SW480 (cell line): Measurements from ENCODE around the gene CTSA.
A peak's percentile ranks its signal among the peaks of the same experiment; 100 is the strongest.
"Not testable (repeated sequence)": the region's sequence is repeated elsewhere in the genome, so short reads cannot be mapped to it uniquely, and the experiment has no call there.

ENCODE experiments used
- DNase-seq: peaks from one replicate; pipeline ENCODE4 v3.0.0-alpha.2; 2016; ENCODE audit warnings: low spot score

CTSA gene

DNA sequence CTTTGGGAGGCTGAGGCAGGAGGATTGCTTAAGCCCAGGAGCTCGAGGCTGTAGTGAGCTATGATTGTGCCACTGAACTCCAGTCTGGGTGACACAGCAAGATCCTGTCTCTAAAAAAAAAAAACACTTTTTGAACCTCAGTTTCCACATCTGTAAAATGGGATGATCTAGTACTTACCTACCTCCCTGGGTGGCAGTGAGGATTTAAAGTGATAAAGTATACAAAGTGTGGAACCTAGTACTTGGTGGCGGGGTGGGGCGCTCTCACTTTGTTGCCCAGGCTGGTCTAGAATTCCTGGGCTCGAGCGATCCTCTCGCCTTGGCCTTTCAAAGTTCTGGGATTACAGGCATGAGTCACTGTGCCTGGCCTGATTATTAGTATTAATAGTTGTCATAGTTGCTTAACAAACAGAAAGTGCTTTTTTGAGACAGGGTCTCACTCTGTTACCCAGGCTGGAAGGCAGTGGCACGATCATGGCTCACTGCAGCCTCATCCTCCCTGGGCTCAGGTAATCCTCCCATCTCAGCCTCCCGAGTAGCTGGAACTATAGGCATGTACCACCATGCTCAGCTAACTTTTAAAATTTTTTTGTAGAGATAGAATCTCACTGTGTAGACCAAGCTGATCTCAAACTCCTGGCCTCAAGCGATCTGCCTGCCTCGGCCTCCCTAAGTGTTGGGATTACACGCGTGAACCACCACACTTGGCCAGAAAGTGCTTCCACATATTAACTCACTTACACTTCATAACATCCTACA is 27.8 kb downstream of the CTSA start:
- DNase-seq = no peak

DNA sequence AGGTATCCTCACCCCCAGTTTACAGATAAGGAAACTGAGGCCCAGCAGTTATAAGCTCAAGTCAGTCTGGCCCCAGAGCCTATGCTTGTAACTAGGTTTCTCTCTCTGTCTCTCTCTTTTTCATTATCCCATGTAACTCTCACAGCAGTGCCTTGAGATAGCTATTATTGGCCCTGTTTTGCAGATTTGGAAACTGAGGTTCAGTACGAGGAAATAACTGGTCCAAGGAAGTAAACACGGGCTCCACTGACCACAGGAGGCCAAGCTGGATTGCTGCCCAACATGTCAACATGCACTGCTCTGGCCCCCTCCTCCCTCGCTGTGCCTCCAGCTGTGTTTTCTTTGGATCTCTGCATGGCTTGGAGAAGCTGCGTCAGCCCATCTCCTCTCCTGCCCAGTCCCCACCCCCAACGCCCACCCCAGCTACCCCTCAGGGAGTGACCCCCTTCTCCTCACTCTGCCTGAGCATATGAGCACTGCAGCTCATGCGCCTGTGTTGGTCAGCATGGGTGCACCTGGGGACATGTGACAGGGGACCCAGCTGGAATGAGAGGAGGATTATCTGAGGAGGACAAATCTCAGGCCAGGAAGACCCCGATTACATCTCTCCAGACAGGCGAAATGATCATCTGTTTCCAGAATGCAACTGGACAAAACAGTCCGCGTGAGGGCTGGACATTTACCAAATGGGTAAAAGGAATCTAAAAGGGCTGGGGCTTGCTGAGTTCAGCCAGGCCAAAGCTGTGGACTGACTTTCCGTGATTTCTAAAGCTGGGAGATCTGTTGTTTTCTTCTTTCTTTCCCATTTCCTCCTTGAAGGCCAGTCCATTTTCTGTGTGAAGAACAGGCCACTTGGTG is 28.6 kb downstream of the CTSA start:
- no peak for DNase-seq

DNA sequence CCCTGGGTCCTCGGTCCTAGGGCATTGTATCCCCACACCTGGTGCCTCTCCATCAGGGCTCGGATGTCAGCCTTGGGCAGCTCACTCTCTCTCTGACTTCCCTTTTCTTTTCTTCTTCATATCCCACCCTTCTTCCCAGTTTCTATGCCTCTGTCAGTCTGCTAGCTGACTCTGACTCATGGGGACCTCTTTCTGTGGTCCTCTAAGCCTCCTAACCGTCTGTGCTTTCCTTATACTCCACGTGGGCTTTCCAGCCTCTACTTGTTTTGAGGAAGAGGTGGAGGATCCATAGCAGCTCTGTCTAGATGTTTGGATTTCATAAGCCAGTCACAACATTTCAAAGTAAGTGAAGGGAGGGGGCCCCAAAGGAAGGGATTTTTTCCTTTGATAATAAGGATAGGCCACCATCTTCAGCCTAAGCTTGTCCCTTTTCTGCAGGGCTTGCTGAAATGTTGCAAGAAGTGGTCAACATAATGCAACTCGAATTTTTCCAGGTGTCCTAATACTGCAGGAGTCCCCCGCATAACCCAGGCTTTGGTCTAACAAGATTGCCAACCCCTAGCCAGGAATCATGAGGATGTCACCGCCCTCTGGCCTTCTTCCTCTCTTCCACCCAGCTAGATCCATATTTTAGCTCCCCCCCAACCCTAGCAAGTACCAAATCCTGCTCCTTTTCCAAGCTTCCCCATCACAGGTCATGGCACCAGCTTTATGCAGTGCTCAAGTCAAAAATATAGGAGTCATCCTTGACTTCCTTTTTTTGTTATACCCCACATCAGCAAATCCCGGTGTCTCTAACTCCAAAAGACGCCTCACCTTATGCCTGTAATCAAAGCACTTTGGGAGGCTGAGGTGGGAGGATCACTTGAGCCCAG is 29.6 kb downstream of the CTSA start:
- no peak for DNase-seq

DNA sequence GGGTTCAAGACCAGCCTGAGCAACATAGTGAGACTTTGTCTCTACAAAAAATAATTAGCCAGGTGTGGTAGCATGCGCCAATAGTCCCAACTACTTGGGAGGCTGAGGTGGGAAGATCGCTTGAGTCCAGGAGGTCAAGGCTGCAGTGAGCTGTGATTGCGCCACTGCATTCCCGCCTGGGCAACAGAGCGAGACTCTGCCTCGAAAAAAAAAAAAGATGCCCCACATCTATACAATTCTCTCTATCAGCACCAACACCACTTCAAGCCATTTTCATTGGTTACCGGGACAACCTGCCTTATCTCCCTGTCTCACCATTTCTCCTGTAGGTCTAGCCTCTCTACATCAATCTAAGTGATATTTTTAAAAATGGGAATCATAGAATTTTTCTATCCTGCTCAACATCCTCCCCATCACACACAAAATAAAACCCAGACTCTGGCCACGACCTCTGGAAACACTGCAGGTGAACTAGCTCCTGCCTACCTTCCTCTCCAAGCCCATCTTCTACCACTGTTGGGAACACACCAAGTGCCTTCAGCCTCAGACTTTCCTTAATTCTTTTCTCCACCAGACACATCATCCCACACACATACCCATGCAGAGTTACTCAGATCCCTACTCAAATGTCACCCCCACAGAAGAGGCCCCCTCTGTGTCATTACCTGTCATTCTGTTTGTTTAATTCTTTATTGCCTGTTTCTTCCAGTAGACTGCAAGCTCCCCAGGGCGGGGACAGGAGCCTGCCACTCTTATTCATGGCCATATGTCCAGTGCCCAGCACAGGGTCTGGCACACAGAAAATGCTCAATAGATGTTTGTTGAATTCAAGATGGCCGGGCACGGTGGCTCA is 30.4 kb downstream of the CTSA start:
- no peak for DNase-seq

DNA sequence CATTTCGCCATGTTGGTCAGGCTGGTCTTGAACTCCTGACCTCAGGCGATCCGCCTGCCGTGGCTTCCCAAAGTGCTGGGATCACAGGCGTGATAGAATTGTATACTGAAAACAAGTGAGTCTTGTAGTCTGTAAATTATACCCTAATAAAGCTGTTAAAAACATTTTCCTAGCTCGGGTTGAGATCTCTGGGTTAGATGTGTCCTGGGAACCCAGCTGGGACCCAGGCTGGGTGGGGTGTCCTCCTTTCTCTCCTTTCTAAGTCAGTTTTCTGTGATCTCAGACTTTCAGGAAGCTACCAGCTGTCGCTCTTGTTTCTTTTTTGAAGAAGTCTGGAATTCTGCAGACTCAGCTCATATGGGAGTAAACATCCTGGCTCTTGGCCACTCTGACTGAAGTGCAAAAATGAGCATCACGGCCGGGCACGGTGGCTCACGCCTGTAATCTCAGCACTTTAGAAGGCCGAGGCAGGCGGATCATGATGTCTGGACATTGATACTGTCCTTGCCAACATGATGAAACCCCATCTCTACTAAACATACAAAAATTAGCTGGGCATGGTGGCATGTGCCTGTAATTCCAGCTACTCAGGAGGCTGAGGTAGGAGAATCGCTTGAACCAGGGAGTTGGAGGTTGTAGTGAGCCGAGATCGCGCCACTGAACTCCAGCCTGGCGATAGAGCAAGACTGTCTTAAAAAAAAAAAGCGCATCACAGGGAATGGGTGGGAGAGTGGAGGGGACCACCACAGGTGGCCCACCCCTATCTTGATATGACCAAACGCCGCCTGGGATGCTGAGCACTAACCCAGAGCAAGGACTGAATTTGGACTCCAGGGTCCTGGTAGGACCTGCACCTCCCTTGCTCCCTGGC is 33.5 kb downstream of the CTSA start:
- DNase-seq = no peak

DNA sequence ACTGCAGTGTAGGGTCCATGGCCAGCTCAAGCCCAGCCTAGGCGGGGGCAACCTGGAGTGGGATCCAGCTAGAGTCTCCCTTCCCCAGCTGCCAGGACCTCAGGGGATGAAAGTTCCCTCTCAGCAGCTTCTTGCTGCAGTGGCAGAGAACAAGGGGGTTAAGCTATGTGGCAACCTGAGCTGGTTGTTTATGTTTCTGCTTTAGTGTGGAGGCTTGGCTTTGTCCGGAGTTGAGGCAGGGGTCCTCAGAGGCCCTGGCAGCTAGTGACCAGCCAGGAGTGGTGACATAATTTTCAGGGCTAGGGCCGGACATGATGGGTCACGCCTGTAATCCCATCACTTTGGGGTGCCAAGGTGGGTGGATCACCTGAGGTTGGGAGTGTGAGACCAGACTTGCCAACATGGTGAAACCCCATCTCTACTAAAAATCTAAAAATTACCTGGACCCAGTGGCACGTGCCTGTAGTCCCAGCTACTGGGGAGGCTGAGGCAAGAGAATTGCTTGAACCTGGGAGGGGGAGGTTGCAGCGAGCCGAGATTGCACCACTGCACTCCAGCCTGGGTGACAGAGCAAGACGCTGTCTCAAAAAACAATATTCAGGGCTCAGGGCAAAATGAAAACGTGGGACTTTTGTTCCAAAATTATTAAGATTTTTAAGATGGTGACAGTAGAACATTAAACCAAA is 34.8 kb downstream of the CTSA start:
- DNase-seq = no peak

DNA sequence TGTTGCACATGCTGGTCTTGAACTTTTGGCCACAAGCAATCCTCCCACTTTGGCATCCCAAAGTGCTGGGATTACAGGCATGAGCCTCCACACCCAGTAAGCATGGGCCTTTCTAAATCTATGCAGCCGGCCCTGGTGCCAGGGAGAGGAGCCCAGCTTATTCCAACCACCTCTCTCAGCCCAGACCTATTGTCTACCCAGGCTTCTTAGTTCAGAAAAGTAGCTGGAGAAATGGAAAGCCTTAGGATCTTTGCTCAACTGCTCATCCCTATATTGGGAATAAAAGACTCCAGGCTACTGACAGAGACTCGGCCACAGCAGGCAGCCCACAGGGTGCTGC is 35.6 kb downstream of the CTSA start:
- no peak for DNase-seq

DNA sequence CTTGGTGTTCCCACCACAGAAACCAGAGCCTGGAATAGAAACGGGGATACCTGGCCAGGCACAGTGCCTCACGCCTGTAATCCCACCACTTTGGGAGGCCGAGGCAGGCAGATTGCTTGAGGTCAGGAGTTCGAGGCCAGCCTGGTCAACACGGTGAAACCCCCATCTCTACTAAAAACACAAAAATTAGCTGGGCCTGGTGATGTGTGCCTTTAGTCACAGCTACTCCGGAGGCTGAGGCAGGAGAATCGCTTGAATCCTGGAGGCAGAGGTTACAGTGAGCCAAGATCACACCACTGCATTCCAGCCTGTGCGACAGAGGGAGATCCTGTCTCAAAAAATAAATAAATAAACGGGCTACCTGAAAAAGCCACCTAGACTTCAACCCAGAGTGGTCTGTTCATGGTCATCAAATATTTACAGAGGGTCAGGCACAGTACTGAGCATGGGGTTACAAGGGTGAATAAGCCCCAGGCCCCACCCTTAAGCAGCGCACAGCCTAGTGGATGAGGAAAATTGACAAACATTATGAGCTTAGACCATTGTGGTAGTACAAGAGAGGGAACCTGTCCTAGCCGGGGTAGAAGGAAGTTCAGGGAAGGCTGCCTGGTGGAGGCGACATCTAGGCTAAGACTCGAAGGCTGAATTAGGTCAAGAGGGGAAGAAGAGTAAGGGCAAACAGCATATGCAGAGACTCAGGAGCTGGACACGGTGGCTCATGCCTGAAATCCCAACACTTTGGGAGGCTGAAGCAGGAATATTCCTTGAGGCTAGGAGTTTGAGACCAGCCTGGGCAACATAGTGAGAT is 36.1 kb downstream of the CTSA start:
- DNase-seq = no peak

DNA sequence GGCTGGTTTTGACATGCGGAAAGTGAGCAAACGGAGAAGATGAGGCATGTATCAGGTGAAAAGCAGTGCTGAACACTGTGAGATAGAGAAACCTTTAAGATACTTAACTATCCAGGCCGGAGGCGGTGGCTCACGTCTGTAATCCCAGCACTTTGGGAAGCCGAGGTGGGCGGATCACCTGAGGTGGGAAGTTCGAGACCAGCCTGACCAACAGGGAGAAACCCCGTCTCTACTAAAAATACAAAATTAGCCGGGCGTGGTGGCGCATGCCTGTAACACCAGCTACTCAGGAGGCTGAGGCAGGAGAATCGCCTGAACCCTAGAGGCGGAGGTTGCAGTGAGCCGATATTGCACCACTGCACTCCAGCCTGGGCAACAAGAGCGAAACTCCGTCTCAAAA is 40.5 kb downstream of the CTSA start:
- DNase-seq = not testable (repeated sequence)

DNA sequence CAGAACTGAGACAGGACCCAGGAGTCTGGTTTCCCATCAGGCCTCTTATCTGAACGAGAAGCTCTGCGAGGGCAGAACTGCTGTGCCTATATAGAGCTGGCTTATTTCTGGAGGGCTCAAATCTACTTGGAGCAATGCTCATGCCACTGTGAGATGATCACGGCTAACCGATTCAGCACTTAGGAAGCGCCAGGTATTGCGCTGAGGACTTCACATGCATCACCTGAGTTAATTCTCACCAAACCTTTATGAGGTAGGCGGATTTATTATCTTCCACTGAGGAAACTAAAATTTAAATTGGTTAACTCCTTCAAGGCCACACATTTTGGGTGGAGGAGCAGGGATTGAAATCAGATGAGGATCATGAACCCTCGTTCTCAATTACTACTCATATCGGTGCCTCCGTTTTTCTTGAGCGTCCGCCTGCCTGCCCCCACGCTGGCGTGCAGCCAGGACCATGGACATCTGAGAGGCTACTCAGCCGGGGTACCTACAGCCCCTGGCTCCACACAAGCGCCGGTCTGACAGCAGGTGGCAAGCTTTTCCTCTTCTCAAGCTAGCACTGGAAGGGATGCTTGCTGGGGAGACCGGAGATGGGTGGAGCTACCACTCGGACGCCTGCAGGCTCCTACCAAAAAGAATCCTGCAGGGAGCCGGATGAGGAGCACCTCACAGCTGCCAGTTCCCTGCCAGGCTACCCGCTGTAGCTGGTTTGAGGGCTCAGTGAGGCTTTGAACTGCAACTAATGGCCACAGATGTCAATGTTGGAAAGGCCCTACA is 42.3 kb downstream of the CTSA start:
- DNase-seq = peak; percentile 97

DNA sequence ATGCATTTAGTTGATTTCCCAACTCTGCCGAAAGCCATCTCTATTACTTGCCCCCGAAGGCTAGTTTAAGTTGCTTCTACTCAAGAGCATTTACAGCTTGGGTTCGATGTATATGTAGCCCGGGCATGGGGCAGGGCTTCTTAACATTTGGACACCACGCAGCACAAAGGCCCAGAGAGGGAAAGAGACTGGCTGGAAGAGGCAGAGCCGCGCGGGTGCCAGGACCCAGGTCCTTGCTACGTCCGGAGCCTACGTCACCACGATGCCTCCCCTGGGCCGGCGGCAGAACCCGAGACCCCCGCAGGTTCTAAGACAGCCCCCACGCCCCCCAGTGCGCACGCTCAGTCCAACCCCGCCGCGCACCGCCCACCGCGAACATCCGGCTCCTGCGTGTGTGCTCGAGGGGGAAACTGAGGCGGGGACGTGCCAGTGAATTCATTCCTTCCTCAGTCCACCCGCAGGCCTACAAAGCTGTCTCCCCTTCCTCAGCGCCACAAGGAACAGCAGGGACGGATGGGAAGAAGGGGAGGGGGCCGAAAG is 43.0 kb downstream of the CTSA start:
- DNase-seq = peak; percentile 53

DNA sequence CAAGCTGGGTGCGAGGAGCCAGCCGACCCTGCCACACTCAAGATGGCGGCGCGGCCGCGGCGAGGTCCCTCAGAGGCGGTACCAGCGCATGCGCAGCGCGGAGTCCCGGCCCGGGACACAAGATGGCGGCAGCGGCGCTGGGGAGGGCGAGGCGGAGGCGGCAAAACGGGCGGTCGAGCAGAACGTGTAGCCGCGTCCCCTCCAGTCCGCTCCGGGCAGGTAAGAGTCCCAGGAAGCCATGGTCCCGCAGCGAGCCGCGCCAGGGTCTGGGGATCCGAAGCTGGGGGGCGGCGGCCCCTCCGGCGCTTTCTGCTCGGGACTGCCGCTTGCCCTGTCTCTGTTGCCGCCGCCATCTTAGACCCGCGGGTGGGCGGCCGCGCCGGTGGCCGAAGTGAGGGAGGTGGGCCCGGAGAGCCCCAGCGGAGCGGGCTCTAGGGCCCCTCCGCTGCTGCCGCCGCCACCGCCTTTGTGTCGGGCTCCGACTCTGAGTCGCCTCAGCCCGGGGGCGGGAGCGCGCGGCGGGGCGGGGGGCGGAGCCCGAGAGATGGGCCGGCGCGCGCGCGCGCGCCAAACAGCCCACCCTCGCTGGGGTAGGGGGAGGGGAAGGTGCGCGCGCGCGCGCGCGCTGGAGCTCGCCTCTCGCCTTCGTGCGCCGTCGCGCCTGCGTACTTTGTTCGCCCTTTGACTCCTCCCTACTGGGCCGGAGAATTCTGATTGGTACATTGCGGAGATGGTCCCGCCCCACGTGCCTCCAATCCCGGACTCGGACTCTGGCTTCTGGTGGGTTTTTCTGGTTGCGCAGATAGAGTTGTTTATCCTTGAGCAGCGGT is 43.7 kb downstream of the CTSA start, which contains the start of gene PCIF1:
Gene PCIF1, plus strand, starts transcription at position 98 of the 830 bp plus-strand sequence. CDS start 4,317 bp downstream, outside the sequence.
- peak; percentile 98 for DNase-seq

DNA sequence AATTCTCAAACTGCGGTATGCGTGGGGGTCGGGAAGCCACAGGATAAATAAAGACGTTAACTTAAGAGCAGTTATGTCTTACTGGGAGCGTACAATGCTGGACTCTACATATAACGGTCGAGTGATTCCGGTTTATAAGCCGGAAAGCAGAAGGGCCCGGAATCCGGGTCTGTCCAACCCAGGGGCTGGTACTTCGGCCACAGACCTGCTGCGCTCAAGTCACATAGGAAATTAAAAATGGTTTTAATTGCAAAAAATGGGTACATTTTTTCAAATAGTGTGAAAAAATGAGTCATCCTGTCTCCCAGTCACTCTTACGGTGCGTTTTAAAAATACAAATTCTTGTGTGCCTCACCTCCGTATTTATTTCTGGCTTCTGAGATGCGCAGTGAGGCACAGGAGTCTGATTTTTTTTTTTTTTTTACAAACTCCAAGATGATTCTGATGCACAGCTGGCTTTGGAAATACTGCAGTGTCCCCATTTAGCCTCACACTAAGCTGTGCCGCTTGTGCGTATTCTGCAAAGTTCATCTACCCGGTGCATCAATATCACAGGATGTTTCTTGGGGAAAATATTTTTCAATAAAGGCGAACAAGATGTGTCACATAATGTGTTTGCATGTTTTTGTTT is 44.4 kb downstream of the CTSA start:
- DNase-seq = no peak

DNA sequence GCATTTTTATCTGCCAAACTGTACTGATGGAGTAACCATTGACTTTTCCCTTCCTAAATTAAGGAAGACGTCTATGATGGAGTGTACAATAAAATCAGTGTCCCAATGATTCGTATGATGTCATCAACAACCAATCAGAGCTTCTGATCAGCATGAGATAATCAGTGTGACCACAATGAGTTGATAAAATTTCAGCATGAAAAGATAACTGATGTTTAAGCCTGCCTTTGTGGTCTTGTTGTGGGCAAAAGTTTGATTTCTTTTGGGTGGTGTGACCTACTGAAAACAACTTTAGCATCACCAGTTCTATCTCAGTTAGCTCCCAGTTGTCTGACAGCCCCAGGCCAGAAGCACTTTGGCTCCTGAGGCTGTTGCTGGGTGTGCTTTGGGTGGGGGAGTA is 46.6 kb downstream of the CTSA start:
- DNase-seq = no peak

DNA sequence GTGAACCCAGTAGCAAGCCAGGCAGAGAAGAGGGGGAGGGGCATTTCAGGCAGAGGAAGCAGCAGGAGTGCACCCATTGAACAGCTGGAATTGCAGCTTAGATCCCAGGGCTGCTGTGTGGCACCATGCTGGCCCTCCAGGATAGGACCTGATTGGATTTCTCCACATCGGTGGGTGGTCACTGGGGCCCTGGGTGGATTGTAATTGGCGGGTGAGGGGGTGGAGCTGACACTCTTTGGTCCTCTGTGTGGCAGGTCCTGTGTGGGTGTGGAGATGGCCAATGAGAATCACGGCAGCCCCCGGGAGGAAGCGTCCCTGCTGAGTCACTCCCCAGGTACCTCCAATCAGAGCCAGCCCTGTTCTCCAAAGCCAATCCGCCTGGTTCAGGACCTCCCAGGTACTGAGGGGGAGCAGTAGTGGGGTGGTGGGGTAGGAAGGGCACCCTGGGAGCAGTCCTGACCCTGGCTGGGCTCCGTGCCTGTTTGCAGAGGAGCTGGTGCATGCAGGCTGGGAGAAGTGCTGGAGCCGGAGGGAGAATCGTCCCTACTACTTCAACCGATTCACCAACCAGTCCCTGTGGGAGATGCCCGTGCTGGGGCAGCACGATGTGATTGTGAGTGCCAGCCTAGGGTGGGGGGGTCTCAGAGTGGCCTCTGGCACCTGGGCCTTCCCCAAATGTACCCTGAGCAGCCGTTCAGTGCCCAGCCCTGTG is 47.7 kb downstream of the CTSA start:
- DNase-seq = no peak

DNA sequence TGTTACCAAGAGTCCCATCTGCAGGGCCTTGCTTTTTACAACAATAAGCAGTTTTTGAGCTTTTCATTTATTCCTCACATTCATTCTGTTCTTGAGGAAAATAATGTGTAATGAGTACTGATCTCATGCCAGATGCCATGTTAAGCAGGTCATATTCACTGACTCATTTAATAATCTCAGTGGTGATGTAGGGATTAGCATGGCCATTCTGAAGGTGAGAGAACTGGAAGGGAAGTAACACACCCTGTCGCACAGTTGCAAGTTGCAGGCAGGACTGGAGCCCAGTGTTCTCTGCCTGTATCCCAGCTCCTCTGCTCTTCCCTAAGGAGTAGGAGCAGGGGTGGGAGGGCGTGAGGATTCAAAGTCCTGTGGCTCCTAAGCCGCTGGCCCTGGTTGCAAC is 48.9 kb downstream of the CTSA start:
- no peak for DNase-seq
